HEK293 (cell line): ENCODE results near the gene PLPPR1.

Source experiments
- CTCF ChIA-PET: fragments of 350-600 bp; formaldehyde crosslinking; extraction: SDS; loops from one replicate; lab custom pipeline; 2021; ENCODE audit warnings: antibody characterized with exemption; lab: Yijun Ruan, JAX
- POLR2A ChIA-PET: fragments of 300-600 bp; formaldehyde crosslinking; extraction: SDS; loops from one replicate; lab custom pipeline; 2020; ENCODE audit warnings: antibody characterized with exemption, inconsistent platforms; lab: Yijun Ruan, JAX
- H3K27ac ChIP-seq: fragments of 200-500 bp; sonication (Bioruptor generic); 2 replicates; pipeline ENCODE4 v1.5.1; 2014; ENCODE audit warnings: low read depth, low read length, control low read depth, inconsistent platforms; ENCODE audit errors: extremely low read depth
- H3K36me3 ChIP-seq, 2 experiments: fragments of 200-500 bp in 1 of 2; sonication (Bioruptor generic) in 1 of 2; 1 replicate in 1 of 2; 2 replicates in 1 of 2; pipeline ENCODE4 v1.5.1; 2014 to 2017; ENCODE audit warnings: inconsistent platforms in 2 of 2, low read length in 2 of 2; ENCODE audit not compliant: control insufficient read depth in 2 of 2, insufficient read depth in 1 of 2
- H3K4me1 ChIP-seq: fragments of 200-500 bp; sonication (Bioruptor generic); 2 replicates; pipeline ENCODE4 v1.5.1; 2014; ENCODE audit warnings: mild to moderate bottlenecking, low read length, inconsistent platforms; ENCODE audit not compliant: control insufficient read depth, insufficient read depth
- H3K4me3 ChIP-seq: 2 replicates; pipeline ENCODE4 v1.5.1; 2011; ENCODE audit warnings: low read depth, mild to moderate bottlenecking, control low read depth, low read length, moderate library complexity
- H3K9me3 ChIP-seq: fragments of 200-500 bp; sonication (Bioruptor generic); 2 replicates; pipeline ENCODE4 v1.5.1; 2014; ENCODE audit warnings: low read depth, low read length, inconsistent platforms; ENCODE audit not compliant: control insufficient read depth, insufficient read depth
- FEZF1 ChIP-seq: fragments of 450-650 bp; formaldehyde crosslinking; IDR thresholded peaks from 2 replicates; pipeline ENCODE4 v1.5.1; 2016; ENCODE audit warnings: missing biosample characterization, missing genetic modification characterization
- PRDM1 ChIP-seq: fragments of 450-650 bp; formaldehyde crosslinking; IDR thresholded peaks from 2 replicates; pipeline ENCODE4; 2016; ENCODE audit warnings: missing biosample characterization, missing genetic modification characterization
- PRDM10 ChIP-seq: fragments of 450-650 bp; formaldehyde crosslinking; IDR thresholded peaks from 2 replicates; pipeline ENCODE4 v1.5.1; 2016; ENCODE audit warnings: missing biosample characterization, missing genetic modification characterization
- RBAK ChIP-seq: fragments of 450-650 bp; formaldehyde crosslinking; IDR thresholded peaks from 2 replicates; pipeline ENCODE4 v1.5.1; 2016; ENCODE audit warnings: missing biosample characterization, missing genetic modification characterization
- REST ChIP-seq: fragments of 450-650 bp; formaldehyde crosslinking; IDR thresholded peaks from 2 replicates; pipeline ENCODE4 v1.5.1; 2016; ENCODE audit warnings: missing biosample characterization, missing genetic modification characterization
- WT1 ChIP-seq: fragments of 450-650 bp; formaldehyde crosslinking; IDR thresholded peaks from 2 replicates; pipeline ENCODE4 v1.5.1; 2016; ENCODE audit warnings: missing biosample characterization, missing genetic modification characterization
- ZFP69B ChIP-seq: fragments of 450-650 bp; formaldehyde crosslinking; IDR thresholded peaks from 2 replicates; pipeline ENCODE4 v1.5.1; 2016; ENCODE audit warnings: missing biosample characterization, missing genetic modification characterization
- ZNF10 ChIP-seq: fragments of 450-650 bp; formaldehyde crosslinking; IDR thresholded peaks from 2 replicates; pipeline ENCODE4 v1.5.1; 2017; ENCODE audit warnings: missing biosample characterization, missing genetic modification characterization
- ZNF112 ChIP-seq: fragments of 450-650 bp; formaldehyde crosslinking; IDR thresholded peaks from 2 replicates; pipeline ENCODE4 v1.5.0; 2017; ENCODE audit warnings: missing biosample characterization, missing genetic modification characterization
- ZNF175 ChIP-seq: fragments of 450-650 bp; formaldehyde crosslinking; IDR thresholded peaks from 2 replicates; pipeline ENCODE4 v1.5.1; 2016; ENCODE audit warnings: missing biosample characterization, missing genetic modification characterization
- ZNF184 ChIP-seq: fragments of 450-650 bp; IDR thresholded peaks from 2 replicates; pipeline ENCODE4 v1.5.1; 2018; ENCODE audit warnings: missing biosample characterization, mild to moderate bottlenecking, missing genetic modification characterization
- ZNF202 ChIP-seq: fragments of 450-650 bp; formaldehyde crosslinking; IDR thresholded peaks from 2 replicates; pipeline ENCODE4 v1.5.1; 2016; ENCODE audit warnings: missing biosample characterization, missing genetic modification characterization, borderline replicate concordance
- ZNF23 ChIP-seq: fragments of 450-650 bp; formaldehyde crosslinking; IDR thresholded peaks from 2 replicates; pipeline ENCODE4 v1.5.1; 2016; ENCODE audit warnings: missing biosample characterization, missing genetic modification characterization, borderline replicate concordance
- ZNF394 ChIP-seq: fragments of 450-650 bp; formaldehyde crosslinking; IDR thresholded peaks from 2 replicates; pipeline ENCODE4 v1.5.1; 2016; ENCODE audit warnings: missing biosample characterization, missing genetic modification characterization, mild to moderate bottlenecking, moderate library complexity, borderline replicate concordance
- ZNF548 ChIP-seq: fragments of 450-650 bp; formaldehyde crosslinking; IDR thresholded peaks from 2 replicates; pipeline ENCODE4 v1.5.1; 2016; ENCODE audit warnings: missing biosample characterization, missing genetic modification characterization
- ZNF670 ChIP-seq: fragments of 450-650 bp; formaldehyde crosslinking; IDR thresholded peaks from 2 replicates; pipeline ENCODE4 v1.5.1; 2016; ENCODE audit warnings: missing biosample characterization, missing genetic modification characterization, low read depth
- ZSCAN30 ChIP-seq: fragments of 450-650 bp; IDR thresholded peaks from 2 replicates; pipeline ENCODE4 v1.5.1; 2018; ENCODE audit warnings: missing biosample characterization, mild to moderate bottlenecking, missing genetic modification characterization, moderate library complexity
- TF ChIP-seq, protein P1 (sequence below): fragments of 450-650 bp; formaldehyde crosslinking; conservative IDR thresholded peaks from 2 replicates; pipeline ENCODE4 v1.5.1; 2016; ENCODE audit warnings: low read depth, missing biosample characterization, missing genetic modification characterization
- TF ChIP-seq, protein P2 (sequence below): fragments of 450-650 bp; formaldehyde crosslinking; optimal IDR thresholded peaks from 2 replicates; pipeline ENCODE3; 2016; ENCODE audit warnings: missing biosample characterization, mild to moderate bottlenecking, missing genetic modification characterization

PLPPR1 gene

DNA sequence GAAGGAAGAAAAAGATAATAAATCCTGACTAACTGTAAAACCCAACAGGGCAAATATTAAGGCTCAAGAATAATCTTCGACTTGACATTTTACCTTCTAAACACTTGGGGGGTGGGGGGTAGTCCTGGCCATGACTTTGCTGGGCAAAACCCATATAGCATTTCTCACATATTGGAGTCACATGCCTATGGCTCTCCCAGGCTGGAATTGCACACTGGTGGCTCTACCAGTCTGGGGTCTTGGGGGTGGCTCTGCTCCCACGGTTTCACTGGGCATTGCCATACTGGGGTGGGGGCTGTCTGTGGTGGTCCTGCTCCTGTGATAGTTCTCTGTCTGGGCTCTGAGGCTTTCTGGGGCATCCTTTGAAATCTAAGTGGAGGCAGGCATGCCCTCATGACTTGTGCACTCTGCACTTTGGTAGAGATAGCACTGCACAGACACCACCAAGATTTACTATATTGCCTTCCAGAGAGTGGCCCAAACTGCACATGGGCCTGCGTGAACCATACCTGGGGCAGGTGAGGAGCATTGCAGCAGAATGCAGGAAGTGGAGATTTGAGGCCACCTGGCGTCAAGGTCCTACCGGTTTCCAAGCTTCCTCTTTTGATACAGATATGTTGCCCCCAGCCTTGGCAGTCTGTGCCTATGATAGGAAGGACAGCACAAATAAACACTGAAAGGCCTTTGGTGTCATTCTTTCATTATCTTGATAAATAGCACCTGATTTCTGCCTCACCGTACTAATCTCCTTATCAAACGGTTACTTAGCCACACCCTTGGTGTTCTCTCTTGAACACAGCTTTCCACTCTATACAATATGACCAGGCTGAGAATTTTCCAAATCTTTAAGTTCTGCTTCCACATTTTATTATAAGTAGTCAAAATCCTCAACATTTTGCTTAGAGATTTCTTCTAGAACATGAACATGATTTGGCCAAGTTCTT, 326.5 kb downstream of the PLPPR1 start:
- TF ChIP-seq ZNF202 (tag by site-specific recombination) (no peak), RBAK (tag by site-specific recombination) (no peak), PRDM10 (tag by site-specific recombination) (no peak), ZNF184 (no peak), PRDM1 (no peak), ZSCAN30 (tag by site-specific recombination) (no peak), ZNF10 (no peak), ZNF394 (tag by site-specific recombination) (no peak), WT1 (no peak), ZNF23 (tag by site-specific recombination) (no peak), ZFP69B (no peak), ZNF112 (tag by site-specific recombination) (no peak), FEZF1 (tag by site-specific recombination) (no peak), ZNF670 (tag by site-specific recombination) (no peak), ZNF548 (tag by site-specific recombination) (no peak), REST (tag by site-specific recombination) (no peak), ZNF175 (tag by site-specific recombination) (no peak)
- TF ChIP-seq, protein P1, sequence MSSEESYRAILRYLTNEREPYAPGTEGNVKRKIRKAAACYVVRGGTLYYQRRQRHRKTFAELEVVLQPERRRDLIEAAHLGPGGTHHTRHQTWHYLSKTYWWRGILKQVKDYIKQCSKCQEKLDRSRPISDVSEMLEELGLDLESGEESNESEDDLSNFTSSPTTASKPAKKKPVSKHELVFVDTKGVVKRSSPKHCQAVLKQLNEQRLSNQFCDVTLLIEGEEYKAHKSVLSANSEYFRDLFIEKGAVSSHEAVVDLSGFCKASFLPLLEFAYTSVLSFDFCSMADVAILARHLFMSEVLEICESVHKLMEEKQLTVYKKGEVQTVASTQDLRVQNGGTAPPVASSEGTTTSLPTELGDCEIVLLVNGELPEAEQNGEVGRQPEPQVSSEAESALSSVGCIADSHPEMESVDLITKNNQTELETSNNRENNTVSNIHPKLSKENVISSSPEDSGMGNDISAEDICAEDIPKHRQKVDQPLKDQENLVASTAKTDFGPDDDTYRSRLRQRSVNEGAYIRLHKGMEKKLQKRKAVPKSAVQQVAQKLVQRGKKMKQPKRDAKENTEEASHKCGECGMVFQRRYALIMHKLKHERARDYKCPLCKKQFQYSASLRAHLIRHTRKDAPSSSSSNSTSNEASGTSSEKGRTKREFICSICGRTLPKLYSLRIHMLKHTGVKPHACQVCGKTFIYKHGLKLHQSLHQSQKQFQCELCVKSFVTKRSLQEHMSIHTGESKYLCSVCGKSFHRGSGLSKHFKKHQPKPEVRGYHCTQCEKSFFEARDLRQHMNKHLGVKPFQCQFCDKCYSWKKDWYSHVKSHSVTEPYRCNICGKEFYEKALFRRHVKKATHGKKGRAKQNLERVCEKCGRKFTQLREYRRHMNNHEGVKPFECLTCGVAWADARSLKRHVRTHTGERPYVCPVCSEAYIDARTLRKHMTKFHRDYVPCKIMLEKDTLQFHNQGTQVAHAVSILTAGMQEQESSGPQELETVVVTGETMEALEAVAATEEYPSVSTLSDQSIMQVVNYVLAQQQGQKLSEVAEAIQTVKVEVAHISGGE (tag by site-specific recombination) = no peak
- TF ChIP-seq, protein P2, sequence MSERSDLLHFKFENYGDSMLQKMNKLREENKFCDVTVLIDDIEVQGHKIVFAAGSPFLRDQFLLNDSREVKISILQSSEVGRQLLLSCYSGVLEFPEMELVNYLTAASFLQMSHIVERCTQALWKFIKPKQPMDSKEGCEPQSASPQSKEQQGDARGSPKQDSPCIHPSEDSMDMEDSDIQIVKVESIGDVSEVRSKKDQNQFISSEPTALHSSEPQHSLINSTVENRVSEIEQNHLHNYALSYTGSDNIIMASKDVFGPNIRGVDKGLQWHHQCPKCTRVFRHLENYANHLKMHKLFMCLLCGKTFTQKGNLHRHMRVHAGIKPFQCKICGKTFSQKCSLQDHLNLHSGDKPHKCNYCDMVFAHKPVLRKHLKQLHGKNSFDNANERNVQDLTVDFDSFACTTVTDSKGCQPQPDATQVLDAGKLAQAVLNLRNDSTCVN (tag by site-specific recombination) = no peak
- TF ChIP-seq, all 188 proteins: peak for 0
- ChIA-PET CTCF (no interaction called here), POLR2A (no interaction called here)
- Histone ChIP-seq H3K36me3 (no peaks in the 10 kb centered on the region), H3K9me3 (no peaks in the 10 kb centered on the region), H3K27ac (no peak overlapping the region), H3K4me1 (no peaks in the 10 kb centered on the region), H3K4me3 (no peak overlapping the region)
